Breast epithelium (tissue), 3 donors: Measurements from ENCODE around the gene NAGA.

Experiments
- POLR2A ChIP-seq: fragments of 450-650 bp; IDR thresholded peaks from one replicate; pipeline ENCODE4 v1.6.1; 2016; ENCODE audit warnings: antibody characterized with exemption, mild to moderate bottlenecking, moderate library complexity
- TF ChIP-seq, protein P1 (sequence below), 3 donors: fragments of 450-650 bp; IDR thresholded peaks; one replicate each; pipeline ENCODE4 v1.5.1; 2016 to 2017; ENCODE audit warnings: antibody characterized with exemption in 3 of 3, mild to moderate bottlenecking in 3 of 3, moderate library complexity in 3 of 3

DNA sequence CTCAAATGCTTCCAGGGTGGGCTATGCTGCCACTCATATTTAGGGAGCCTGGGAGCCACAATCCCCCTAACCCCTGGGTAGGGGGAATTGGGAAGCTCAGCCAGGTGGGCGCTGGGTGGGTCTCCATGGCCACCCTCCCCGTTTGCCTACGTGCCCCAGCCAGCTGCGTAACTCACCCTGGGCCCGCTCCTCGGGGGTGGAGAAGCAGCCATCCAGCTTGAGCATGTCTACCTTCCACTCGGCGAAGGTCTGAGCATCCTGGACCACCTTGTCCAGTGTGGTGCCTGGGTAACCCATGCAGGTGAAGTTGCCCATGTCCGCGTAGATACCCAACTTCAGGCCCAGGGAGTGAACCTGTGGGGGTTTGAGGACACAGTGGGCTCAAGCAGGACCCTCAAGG is 3.7 kb downstream of the NAGA start:
- TF ChIP-seq, protein P1, sequence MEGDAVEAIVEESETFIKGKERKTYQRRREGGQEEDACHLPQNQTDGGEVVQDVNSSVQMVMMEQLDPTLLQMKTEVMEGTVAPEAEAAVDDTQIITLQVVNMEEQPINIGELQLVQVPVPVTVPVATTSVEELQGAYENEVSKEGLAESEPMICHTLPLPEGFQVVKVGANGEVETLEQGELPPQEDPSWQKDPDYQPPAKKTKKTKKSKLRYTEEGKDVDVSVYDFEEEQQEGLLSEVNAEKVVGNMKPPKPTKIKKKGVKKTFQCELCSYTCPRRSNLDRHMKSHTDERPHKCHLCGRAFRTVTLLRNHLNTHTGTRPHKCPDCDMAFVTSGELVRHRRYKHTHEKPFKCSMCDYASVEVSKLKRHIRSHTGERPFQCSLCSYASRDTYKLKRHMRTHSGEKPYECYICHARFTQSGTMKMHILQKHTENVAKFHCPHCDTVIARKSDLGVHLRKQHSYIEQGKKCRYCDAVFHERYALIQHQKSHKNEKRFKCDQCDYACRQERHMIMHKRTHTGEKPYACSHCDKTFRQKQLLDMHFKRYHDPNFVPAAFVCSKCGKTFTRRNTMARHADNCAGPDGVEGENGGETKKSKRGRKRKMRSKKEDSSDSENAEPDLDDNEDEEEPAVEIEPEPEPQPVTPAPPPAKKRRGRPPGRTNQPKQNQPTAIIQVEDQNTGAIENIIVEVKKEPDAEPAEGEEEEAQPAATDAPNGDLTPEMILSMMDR (IDR thresholded peaks at IDR 0.05): no peak
- no peak for TF ChIP-seq POLR2A
